SKM-1 treated with dmso at 0.1 percent for 144 hours (cell line): Measurements from ENCODE around the gene GRWD1.

Source experiments
- DNase-seq: peaks from one replicate; lab custom pipeline; 2025; ENCODE audit not compliant: unreplicated experiment; lab: John Stamatoyannopoulos, UW

The GRWD1 gene

GRCh38 chr19:48421548-48421947 is 24.2 kb upstream of the GRWD1 start:
- no peak for DNase-seq

DNA sequence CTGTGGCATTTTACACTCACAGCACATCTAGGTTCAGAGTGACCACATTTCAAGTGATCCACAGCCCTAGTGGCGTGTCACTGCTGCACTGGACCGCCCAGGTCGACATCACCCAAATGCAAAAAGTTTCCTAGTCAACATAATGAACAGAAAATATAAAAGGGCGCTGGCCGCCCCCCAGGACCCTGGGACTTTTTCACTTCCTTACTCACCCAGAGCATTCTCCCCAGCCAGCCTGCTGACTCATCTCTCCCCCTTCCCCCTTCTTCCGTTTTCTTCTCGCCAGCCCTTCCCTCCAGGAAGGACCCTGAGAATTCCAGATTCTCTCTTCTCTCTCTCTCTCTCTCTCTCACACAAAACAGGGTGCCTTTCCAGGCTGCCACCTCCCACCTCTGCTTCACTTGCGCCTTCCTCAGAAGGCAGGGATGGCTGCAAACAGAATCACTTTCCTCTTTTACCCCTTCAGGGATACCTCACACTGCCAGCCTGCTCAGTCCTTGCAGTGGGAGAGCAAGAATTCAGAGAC is 21.0 kb upstream of the GRWD1 start:
- DNase-seq = peak; percentile 1

DNA sequence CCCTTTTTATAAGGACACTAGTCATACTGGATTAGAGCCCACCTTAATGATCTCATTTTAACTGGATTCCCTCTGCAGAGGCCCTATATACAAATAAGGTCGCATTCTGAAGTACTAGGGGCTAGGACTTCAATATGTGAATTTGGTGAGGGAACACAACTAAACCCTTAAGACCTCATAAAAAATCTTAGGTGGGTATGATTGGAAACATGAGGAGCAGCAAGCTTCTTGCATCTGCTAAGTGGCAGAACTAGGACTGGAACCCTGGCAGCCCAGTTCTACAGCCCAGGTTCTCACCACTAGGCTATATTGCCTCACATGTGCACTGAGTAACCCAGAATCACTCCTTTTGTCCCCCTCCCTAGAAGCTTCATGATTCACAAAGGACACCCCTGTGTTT is 17.1 kb upstream of the GRWD1 start:
- DNase-seq = no peak

DNA sequence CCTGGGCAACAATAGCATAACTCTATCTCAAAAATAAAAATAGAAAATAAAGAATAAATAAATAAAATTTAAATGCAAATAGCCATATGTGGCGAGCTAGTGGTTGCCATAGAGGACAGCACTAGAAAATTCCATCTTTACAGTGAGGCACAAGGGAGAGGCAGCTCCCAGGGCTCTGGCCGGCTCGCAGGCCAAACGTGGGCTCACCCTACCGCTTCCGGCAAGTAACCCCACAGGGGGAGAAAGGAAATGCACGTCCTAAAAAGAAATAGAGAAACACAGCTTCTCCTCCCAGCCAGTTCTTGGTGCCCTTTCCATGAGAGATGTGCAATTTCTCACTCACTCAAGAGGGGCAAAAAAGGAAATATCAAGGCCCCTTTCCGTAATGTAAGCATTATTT is 12.4 kb upstream of the GRWD1 start:
- no peak for DNase-seq

DNA sequence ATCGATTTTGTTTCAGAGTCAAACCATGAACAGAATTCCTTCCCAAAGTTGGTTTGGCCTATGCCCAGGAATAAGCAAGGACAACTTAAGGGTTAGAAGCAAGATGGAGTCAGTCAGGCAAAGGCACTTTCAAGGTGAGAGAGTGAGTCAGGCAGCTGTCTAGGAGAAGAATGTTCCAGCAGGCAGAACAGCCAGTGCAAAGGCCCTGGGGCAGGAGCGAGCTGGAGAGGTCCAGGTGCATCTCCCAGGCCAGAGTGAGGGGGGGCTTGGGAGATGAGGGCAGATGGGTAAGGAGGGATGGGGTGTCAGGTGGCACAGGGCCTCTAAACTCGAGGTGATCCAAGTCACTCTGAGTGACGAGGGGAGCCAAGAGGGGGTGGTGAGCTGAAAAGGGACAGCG is 9.2 kb upstream of the GRWD1 start:
- DNase-seq = no peak

DNA sequence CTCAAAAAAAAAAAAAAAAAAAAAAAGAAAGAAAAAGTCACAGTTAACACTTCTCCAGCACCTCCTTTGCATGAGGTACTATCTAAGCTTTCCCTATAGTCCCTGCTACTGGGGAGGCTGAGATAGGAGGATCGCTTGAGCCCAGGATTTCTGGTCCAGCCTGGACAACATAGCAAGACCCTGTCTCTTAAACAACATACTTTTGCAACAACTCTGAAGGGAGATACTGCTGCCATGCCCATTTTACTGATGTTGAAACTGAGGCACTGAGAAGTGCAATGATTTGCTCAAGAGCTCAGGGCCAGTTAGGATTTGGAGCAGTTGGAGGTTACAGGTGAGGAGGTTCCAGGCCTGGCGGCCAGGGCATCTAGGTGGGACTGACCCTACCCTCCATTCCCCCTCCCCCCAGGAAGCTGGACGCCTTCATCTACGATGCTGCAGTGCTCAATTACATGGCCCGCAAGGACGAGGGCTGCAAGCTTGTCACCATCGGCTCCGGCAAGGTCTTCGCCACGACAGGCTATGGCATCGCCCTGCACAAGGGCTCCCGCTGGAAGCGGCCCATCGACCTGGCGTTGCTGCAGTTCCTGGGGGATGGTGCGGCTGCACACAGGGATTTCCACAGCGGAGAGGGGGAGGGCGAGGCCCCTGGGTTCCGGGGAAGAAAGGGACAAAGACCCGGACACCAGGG is 4.3 kb upstream of the GRWD1 start:
- DNase-seq = no peak

DNA sequence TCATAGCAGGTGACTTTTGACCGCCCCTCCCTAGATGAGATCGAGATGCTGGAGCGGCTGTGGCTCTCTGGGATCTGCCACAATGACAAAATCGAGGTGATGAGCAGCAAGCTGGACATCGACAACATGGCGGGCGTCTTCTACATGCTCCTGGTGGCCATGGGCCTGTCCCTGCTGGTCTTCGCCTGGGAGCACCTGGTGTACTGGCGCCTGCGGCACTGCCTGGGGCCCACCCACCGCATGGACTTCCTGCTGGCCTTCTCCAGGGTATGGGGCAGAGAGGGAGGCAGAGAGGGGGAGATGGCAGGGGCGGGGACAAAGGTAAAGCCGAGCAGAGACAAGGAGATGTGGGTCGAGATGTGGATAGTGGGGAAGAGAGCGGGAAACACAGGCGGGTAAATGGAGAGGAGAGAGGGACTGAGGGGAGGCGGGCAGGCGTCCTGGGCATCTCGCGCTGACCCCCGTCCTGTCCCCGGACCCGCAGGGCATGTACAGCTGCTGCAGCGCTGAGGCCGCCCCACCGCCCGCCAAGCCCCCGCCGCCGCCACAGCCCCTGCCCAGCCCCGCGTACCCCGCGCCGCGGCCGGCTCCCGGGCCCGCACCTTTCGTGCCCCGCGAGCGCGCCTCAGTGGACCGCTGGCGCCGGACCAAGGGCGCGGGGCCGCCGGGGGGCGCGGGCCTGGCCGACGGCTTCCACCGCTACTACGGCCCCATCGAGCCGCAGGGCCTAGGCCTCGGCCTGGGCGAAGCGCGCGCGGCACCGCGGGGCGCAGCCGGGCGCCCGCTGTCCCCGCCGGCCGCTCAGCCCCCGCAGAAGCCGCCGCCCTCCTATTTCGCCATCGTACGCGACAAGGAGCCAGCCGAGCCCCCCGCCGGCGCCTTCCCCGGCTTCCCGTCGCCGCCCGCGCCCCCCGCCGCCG is 3.4 kb upstream of the GRWD1 start:
- no peak for DNase-seq

GRCh38 chr19:48443256-48443655 is 2.5 kb upstream of the GRWD1 start:
- no peak for DNase-seq

- no peak for DNase-seq
Measured at GRCh38 chr19:48443731-48444128, 2.1 kb upstream of the GRWD1 start.

GRCh38 chr19:48444129-48444935 is 1.5 kb upstream of the GRWD1 start:
- no peak for DNase-seq

- DNase-seq = no peak
Measured at GRCh38 chr19:48444936-48445200, 915 bp upstream of the GRWD1 start.

- DNase-seq = peak; percentile 46
Measured at GRCh38 chr19:48445256-48445605, 552 bp upstream of the GRWD1 start.

- no peak for DNase-seq
Measured at GRCh38 chr19:48446579-48446978, 796 bp downstream of the GRWD1 start.

- DNase-seq = no peak
Measured at GRCh38 chr19:48448563-48448962, 2.8 kb downstream of the GRWD1 start.

DNA sequence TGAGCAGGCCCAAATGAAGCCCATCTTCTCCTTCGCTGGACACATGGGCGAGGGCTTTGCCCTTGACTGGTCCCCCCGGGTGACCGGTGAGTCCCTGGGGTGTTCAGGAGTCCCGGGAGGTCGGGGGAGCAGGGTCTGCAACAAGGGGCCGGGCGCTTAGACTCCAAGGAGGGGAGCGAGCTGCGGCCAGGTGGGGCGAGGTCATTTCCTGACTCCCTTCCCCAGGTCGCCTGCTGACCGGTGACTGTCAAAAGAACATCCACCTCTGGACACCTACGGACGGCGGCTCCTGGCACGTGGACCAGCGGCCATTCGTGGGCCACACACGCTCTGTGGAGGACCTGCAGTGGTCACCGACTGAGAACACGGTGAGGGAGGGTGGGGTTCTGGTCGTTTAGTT is 4.7 kb downstream of the GRWD1 start:
- DNase-seq = no peak

GRCh38 chr19:48450863-48451262 is 5.1 kb downstream of the GRWD1 start:
- DNase-seq = no peak

GRCh38 chr19:48451624-48452023 is 5.8 kb downstream of the GRWD1 start:
- no peak for DNase-seq

- DNase-seq = no peak
Measured at GRCh38 chr19:48452289-48453190, 6.8 kb downstream of the GRWD1 start.

GRCh38 chr19:48454150-48454730 is 8.5 kb downstream of the GRWD1 start:
- DNase-seq = no peak

- no peak for DNase-seq
Measured at GRCh38 chr19:48455171-48455907, 9.6 kb downstream of the GRWD1 start, which contains the start of gene KCNJ14. Gene KCNJ14 (plus strand): TSS chr19:48455574. CDS start chr19:48461725, 6,151 bp downstream.
